ENCODE measurements around the gene KDR. TPM values are rescaled to one million over a fixed set of nuclear protein-coding genes. Genes with fewer than 3 reads are reported as not detected.

KDR gene
- total RNA-seq, 4 donors from 2014 or later = 2.0 to 23.8 (median 5.9) TPM

GRCh38 chr4:55089916-55090315 is 35.5 kb downstream of the KDR start:
- no peak for DNase-seq
- H3K4me1 ChIP-seq = no peaks in the 10 kb centered on the region
- no peaks in the 10 kb centered on the region for H3K27me3 ChIP-seq
- no peaks in the 10 kb centered on the region for H3K36me3 ChIP-seq
- 85 to 87% methylated on average over 6 of the region's 6 CpGs for WGBS, 2 donors
- intact Hi-C loops (cut with DNase I) = no loop called here
- H3K9me3 ChIP-seq = no peaks in the 10 kb centered on the region
- no peak overlapping the region for H3K27ac ChIP-seq
- TF ChIP-seq POLR2A (IDR thresholded peaks at IDR 0.05) = no peak
- TF ChIP-seq CTCF (IDR thresholded peaks at IDR 0.05) = no peak
- H3K4me3 ChIP-seq = no peak overlapping the region

GRCh38 chr4:55087913-55088260 is 37.5 kb downstream of the KDR start:
- H3K36me3 ChIP-seq = no peaks in the 10 kb centered on the region
- WGBS, 2 donors = 18 to 44% methylated on average over 1 of the region's 1 CpG
- intact Hi-C loops (cut with DNase I) = no loop called here
- no peaks in the 10 kb centered on the region for H3K9me3 ChIP-seq
- H3K27me3 ChIP-seq = no peaks in the 10 kb centered on the region
- no peak overlapping the region for H3K4me3 ChIP-seq
- H3K4me1 ChIP-seq = no peaks in the 10 kb centered on the region
- no peak overlapping the region for H3K27ac ChIP-seq
- TF ChIP-seq POLR2A (IDR thresholded peaks at IDR 0.05) = no peak
- no peak for TF ChIP-seq CTCF (IDR thresholded peaks at IDR 0.05)
- DNase-seq = no peak

GRCh38 chr4:55087009-55087912 is 38.1 kb downstream of the KDR start:
- Histone ChIP-seq H3K9me3 (no peaks in the 10 kb centered on the region), H3K36me3 (no peaks in the 10 kb centered on the region), H3K27ac (no peak overlapping the region), H3K4me3 (no peak overlapping the region), H3K4me1 (no peaks in the 10 kb centered on the region), H3K27me3 (no peaks in the 10 kb centered on the region)
- TF ChIP-seq POLR2A (IDR thresholded peaks at IDR 0.05) (no peak), CTCF (IDR thresholded peaks at IDR 0.05) (no peak)
- 47 to 51% methylated on average over 8 of the region's 8 CpGs for WGBS, 2 donors
- DNase-seq = no peak
- intact Hi-C loops (cut with DNase I) = no loop called here

- intact Hi-C loops (cut with DNase I) = no loop called here
- no peaks in the 10 kb centered on the region for H3K36me3 ChIP-seq
- no peak for DNase-seq
- H3K27ac ChIP-seq = no peak overlapping the region
- no peaks in the 10 kb centered on the region for H3K9me3 ChIP-seq
- H3K4me1 ChIP-seq = no peaks in the 10 kb centered on the region
- 56% methylated on average over 5 to 6 of the region's 6 CpGs for WGBS, 2 donors
- H3K4me3 ChIP-seq = no peak overlapping the region
- TF ChIP-seq POLR2A (IDR thresholded peaks at IDR 0.05) = no peak
- TF ChIP-seq CTCF (IDR thresholded peaks at IDR 0.05) = no peak
- H3K27me3 ChIP-seq = no peaks in the 10 kb centered on the region
Observed at GRCh38 chr4:55086578-55086977, 38.8 kb downstream of the KDR start.

- TF ChIP-seq CTCF (IDR thresholded peaks at IDR 0.05) (no peak), POLR2A (IDR thresholded peaks at IDR 0.05) (no peak)
- intact Hi-C loops (cut with DNase I) = no loop called here
- 81 to 89% methylated on average over 4 of the region's 4 CpGs for WGBS, 2 donors
- H3K27me3 ChIP-seq = no peaks in the 10 kb centered on the region
- H3K9me3 ChIP-seq = no peaks in the 10 kb centered on the region
- no peak for DNase-seq
- H3K36me3 ChIP-seq = no peaks in the 10 kb centered on the region
- H3K4me3 ChIP-seq = no peak overlapping the region
- H3K4me1 ChIP-seq = no peaks in the 10 kb centered on the region
- no peak overlapping the region for H3K27ac ChIP-seq
Observed at GRCh38 chr4:55083735-55084134, 41.7 kb downstream of the KDR start.
